RWPE1 (cell line): ENCODE data around the gene TBL1X.
"Not testable (repeated sequence)": the region's sequence is repeated elsewhere in the genome, so short reads cannot be mapped to it uniquely, and the experiment has no call there.

Experiments
- CTCF ChIA-PET: fragments of 350-600 bp; sonication (Branson Sonifier 250); formaldehyde crosslinking; extraction: SDS; loops from one replicate; lab custom pipeline; 2021; lab: Yijun Ruan, JAX
- POLR2A ChIA-PET: fragments of 400-600 bp; formaldehyde crosslinking; extraction: SDS; loops from one replicate; lab custom pipeline; 2020; ENCODE audit warnings: antibody characterized with exemption; ENCODE audit not compliant: low non-redundant PET; lab: Yijun Ruan, JAX
- DNase-seq: peaks from one replicate; pipeline ENCODE4 v3.0.0; 2012; ENCODE audit warnings: low spot score
- H3K27ac ChIP-seq: fragments of 450-650 bp; 2 replicates; pipeline ENCODE4 v1.5.1; 2017
- TF ChIP-seq, protein P1 (sequence below): fragments of 450-650 bp; conservative IDR thresholded peaks from 2 replicates; pipeline ENCODE4 v1.5.1; 2017; ENCODE audit warnings: low read depth, mild to moderate bottlenecking

Gene TBL1X

DNA sequence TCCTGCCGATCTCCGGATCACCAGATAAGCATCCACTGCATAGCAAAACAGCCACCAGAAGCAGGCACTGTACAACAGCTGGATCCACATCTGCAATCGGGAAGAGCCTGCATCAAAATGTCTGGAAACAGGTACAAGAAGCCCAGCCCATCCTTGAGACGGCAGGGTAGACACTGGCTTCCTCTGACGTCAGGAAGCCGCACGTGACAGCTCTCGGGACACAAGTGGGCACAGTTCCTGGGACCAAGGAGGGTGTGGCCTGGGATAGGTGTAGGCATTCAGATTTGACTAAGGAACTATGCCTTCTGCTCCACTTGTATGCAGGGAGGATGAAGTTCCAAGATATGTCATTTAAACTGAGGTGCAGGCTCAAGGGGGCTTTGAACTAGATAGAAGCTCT is 294.5 kb downstream of the TBL1X start:
- DNase-seq = no peak
- ChIA-PET CTCF (no interaction called here), POLR2A (no interaction called here)
- no peak overlapping the region for H3K27ac ChIP-seq
- TF ChIP-seq, protein P1, sequence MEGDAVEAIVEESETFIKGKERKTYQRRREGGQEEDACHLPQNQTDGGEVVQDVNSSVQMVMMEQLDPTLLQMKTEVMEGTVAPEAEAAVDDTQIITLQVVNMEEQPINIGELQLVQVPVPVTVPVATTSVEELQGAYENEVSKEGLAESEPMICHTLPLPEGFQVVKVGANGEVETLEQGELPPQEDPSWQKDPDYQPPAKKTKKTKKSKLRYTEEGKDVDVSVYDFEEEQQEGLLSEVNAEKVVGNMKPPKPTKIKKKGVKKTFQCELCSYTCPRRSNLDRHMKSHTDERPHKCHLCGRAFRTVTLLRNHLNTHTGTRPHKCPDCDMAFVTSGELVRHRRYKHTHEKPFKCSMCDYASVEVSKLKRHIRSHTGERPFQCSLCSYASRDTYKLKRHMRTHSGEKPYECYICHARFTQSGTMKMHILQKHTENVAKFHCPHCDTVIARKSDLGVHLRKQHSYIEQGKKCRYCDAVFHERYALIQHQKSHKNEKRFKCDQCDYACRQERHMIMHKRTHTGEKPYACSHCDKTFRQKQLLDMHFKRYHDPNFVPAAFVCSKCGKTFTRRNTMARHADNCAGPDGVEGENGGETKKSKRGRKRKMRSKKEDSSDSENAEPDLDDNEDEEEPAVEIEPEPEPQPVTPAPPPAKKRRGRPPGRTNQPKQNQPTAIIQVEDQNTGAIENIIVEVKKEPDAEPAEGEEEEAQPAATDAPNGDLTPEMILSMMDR = no peak

DNA sequence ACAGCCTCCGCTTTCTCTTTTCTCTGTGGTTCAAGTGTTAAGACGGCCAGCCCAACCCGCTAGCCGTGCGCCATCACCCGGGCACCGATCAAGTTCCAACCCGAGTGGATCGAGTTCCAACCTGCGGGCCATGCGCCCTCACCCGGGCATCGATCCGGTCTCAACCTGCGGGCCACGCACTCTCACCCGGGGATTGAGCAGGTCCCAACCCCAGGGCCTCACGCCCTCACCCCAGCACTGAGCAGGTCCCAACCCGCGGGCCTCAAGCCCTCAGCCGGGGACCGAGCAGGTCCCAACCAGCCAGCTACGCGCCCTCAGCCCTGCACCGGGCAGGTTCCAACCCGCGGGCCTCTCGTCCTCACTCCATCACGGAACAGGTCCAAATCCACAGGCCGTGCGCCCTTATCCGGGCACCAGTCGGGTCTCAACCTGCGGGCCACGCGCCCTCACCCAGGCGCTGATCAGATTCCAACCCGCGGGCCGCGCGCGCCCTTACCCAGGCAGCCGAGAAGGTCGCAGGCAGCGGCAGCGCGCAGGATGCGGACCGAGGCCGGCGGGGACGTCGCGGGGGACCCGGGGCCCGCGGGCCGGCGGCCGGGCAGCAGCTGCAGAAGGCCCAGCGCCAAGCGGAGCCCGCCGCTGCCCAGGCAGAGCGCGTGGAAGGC is 300.3 kb downstream of the TBL1X start:
- CTCF ChIA-PET = no interaction called here

DNA sequence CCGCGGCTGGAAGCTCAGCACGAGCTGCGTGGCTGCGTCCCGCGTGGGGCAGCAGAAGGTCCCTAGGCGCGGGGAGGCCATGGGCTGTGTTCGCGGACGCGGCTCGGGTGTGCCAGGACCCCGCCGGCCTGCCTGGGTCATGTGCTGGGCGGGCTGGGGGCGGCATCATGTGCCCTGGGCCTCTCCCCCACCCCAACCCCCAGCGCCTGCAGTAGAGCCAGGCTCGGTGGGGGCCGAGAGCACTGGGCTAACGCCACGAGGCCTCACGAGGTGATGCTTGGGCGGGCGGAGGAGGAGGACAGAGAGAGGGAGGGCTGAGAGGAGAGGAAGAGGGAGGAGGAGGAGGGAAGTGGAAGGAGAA is 300.9 kb downstream of the TBL1X start, which contains the start of gene GPR143:
Gene GPR143 (minus strand): TSS at position 111 of the 361 bp plus-strand sequence. CDS start 30 bp downstream, at position 81.
- TF ChIP-seq, protein P1 = no peak
- ChIA-PET CTCF (no interaction called here), POLR2A (no interaction called here)
- no peak within 1 kb of the TSS for H3K27ac ChIP-seq
- DNase-seq = no peak

More for the DNA sequence above, 300.3 kb downstream of the TBL1X start:
- POLR2A ChIA-PET = no interaction called here
- TF ChIP-seq, protein P1 = no peak
- no peak for DNase-seq
- no peak overlapping the region for H3K27ac ChIP-seq

DNA sequence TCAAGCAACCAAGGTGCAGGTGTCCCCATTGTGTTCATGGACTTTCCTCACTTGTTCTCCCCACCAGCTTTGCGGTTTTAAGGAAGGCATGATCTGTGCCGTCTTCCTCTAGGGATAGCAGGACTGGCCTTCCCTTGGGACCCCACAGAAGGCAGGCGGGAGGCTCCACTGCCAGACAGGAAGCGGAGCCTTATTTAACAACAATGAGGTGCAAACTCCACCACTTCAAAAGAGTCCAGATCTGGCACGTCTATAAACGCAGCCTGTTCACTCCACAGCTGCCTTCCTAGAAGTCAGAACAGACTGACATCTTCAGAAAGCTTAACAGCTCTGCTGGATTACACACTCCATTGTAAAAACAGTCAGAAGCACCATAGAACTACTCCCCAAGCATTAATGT is 302.5 kb downstream of the TBL1X start:
- TF ChIP-seq, protein P1 = no peak
- H3K27ac ChIP-seq = no peak overlapping the region
- POLR2A ChIA-PET = no interaction called here
- DNase-seq = no peak
- CTCF ChIA-PET = interaction anchor here (0.6 kb wide), 1 partner anchor 265 kb away, joined by 3 read pairs; no protein-coding TSS in a partner anchor

DNA sequence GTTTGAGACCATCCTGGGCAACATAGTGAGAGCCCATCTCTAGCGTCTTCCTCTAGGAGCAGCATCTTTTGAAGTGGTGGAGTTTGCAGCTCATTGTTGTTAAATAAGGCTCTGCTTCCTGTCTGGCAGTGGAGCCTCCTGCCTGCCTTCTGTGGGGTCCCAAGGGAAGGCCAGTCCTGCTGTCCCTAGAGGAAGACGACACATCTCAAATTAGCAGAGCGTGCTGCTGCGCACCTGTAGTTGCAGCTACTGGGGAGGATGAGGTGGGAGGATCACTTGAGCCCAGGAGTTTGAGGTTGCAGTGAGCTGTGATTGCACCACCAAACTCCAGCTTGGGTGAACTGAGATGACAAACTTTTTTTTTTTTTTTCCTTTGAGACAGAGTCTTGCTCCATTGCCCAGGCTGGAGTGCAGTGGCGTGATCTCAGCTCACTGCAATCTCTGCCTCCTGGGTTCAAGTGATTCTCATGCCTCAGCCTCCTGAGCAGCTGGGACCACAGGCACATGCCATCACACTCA is 303.5 kb downstream of the TBL1X start:
- POLR2A ChIA-PET, H3K27ac ChIP-seq, DNase-seq, CTCF ChIA-PET: not testable (repeated sequence)

DNA sequence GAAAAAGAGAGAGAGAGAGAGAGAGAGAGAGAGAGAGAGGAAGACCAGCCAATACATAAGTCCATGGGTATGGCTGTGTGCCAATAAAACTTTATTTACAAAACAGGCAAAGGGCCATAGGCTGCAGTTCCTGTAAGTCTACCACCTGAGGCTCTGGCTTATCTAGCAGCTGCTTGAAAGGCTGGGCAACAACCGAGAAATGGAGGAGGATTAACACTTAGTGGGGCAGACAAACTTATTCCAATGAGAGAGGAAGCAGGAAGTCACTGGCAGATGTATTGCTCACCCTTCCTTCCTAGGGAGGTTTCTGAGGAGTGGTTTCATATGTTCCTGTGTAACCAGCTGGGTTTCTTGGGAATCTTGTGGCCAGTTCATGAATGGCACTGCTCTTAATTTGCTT is 305.5 kb downstream of the TBL1X start:
- ChIA-PET POLR2A (no interaction called here), CTCF (no interaction called here)
- TF ChIP-seq, protein P1 = no peak
- DNase-seq = no peak
- H3K27ac ChIP-seq = no peak overlapping the region

DNA sequence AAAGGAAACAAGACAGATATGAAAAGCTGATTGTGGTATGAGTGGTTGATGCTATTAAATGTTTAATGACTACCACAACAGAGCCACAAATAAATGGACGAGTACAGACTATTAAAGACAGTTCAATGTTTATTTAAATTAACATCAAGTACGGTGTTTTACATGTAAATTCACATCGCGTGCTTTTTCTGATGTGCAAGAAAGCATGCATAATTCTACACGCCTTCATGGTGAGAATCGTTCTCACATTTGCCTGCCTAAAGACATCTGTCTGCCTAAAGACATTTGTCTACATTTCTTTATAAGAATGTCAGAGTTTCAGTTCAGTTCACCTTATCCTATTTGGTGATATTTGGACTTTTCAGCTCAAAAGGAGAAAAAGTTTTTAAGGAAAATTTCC is 308.1 kb downstream of the TBL1X start:
- TF ChIP-seq, protein P1 = no peak
- DNase-seq = no peak
- H3K27ac ChIP-seq = no peak overlapping the region
- CTCF ChIA-PET = no interaction called here
- POLR2A ChIA-PET = interaction anchor here (0.7 kb wide), 1 partner anchor 943 kb away, joined by 3 read pairs; no protein-coding TSS in a partner anchor
